D721Med (cell line): ENCODE results near the gene C9orf43.

ENCODE experiments used
- DNase-seq: peaks from one replicate; pipeline ENCODE4 v3.0.0; 2011; ENCODE audit warnings: low spot score; ENCODE audit not compliant: insufficient read length
- FAIRE-seq: peaks from 2 replicates; lab custom pipeline; 2011; peaks lifted over from hg19 to GRCh38; lab: Jason Lieb, UNC
- TF ChIP-seq, protein P1 (sequence below): IDR thresholded peaks from 2 replicates; pipeline ENCODE4 v1.5.1; 2012; ENCODE audit warnings: mild to moderate bottlenecking, control low read depth; ENCODE audit not compliant: insufficient read depth; ENCODE audit errors: missing control alignments

The C9orf43 gene

GRCh38 chr9:113369855-113370140 lies 40.7 kb upstream of the C9orf43 start:
- no peak for DNase-seq
- TF ChIP-seq, protein P1, sequence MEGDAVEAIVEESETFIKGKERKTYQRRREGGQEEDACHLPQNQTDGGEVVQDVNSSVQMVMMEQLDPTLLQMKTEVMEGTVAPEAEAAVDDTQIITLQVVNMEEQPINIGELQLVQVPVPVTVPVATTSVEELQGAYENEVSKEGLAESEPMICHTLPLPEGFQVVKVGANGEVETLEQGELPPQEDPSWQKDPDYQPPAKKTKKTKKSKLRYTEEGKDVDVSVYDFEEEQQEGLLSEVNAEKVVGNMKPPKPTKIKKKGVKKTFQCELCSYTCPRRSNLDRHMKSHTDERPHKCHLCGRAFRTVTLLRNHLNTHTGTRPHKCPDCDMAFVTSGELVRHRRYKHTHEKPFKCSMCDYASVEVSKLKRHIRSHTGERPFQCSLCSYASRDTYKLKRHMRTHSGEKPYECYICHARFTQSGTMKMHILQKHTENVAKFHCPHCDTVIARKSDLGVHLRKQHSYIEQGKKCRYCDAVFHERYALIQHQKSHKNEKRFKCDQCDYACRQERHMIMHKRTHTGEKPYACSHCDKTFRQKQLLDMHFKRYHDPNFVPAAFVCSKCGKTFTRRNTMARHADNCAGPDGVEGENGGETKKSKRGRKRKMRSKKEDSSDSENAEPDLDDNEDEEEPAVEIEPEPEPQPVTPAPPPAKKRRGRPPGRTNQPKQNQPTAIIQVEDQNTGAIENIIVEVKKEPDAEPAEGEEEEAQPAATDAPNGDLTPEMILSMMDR, result no peak
- FAIRE-seq, result no peak

GRCh38 chr9:113370806-113371325 lies 39.7 kb upstream of the C9orf43 start:
- TF ChIP-seq, protein P1, result no peak
- DNase-seq, result no peak
- no peak for FAIRE-seq

DNA sequence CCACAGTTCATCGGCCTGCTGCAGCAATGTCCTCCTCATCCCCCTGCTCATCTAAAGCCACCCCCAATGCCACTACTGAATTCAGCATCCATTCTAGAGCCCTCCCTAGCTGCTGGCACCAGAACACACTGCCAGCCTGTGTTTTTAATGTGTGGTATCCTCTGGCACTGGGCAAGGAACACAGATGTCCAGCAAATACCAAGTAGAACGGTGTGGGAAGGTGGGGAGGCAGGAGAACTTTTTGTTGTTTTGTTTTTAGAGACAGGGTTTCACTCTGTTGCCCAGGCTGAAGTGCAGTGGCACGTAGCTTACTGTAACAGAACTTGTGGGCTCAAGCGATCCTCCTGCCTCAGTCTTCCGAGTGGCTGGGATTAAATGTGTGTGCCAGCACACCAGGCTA lies 38.5 kb upstream of the C9orf43 start:
- FAIRE-seq (no peak), DNase-seq (no peak)
- TF ChIP-seq, protein P1, result no peak

- TF ChIP-seq, protein P1, result no peak
- FAIRE-seq, result no peak
- DNase-seq, result no peak
Observed at GRCh38 chr9:113373256-113373655, 37.3 kb upstream of the C9orf43 start.

- FAIRE-seq (no peak), DNase-seq (no peak)
- TF ChIP-seq, protein P1, result no peak
Observed at GRCh38 chr9:113373676-113374392, 36.7 kb upstream of the C9orf43 start.

DNA sequence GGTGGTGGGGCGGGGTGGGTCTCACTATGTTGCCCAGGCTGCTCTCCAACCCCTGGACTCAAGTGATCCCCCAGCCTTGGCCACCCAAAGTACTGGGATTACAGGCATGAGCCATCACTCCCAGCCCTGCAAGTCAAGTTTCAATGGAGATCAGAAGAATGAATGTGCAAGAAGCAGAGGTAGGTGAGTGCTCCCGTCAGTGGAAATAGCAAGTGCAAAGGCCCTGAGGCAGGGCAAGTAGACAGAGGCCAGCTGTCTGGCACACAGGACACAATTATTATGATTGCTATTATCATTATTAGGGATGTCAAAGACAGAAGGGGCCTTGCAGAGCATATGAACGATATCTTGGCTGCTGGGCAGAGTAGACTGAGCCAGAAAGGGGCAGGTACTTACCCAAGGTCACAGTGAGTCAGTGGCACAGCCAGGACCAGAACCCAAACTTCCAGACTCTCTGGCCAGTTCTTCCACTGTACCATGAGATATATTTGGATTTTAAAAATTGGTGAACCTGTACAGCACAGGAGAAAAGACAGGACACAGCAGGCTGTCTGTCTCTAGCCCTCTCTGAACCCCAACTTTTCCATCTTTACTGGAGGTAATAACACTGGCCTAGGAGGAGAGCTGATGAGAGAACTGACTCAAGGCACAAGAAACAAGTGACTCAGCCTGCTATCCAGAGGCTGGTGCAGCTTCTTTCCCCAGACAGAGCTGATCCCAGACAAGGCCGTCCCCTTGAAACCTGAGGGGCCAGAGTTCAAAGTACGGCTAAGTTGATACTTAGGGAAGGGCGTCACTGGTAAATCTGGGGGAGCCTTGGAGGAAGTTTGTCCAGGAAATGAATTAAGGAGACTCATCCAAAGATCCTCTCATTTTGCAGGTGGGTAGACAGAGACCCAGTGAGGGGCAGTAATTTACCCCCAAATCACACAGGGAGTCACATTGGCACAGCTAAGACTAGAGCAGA lies 35.2 kb upstream of the C9orf43 start:
- DNase-seq (no peak), FAIRE-seq (no peak)
- TF ChIP-seq, protein P1, result no peak
